Adrenal gland (tissue), 5 donors: ENCODE results near the gene EIF2A.

ENCODE experiments used
- CTCF ChIP-seq, 6 experiments: fragments of 450-650 bp in 4 of 6; fragments of 200-600 bp in 2 of 6; sonication (generic) in 1 of 6; IDR thresholded peaks; 1 replicate in 5 of 6; 2 replicates in 1 of 6; pipeline versions ENCODE4 v1.5.1 to v1.8.0; 2016 to 2021; ENCODE audit warnings: antibody characterized with exemption in 6 of 6, mild to moderate bottlenecking in 2 of 6, moderate library complexity in 1 of 6
- POLR2A ChIP-seq, 2 donors: fragments of 450-650 bp; IDR thresholded peaks; one replicate each; pipeline ENCODE4 v1.6.1; 2017; ENCODE audit warnings: antibody characterized with exemption in 2 of 2, mild to moderate bottlenecking in 2 of 2, moderate library complexity in 1 of 2
- donor health status: DM: no; HTN: no; CAD: no.

GRCh38 chr3:150603153-150603979 is 56.8 kb downstream of the EIF2A start, which contains the start of gene SELENOT:
- TF ChIP-seq CTCF (IDR thresholded peaks at IDR 0.05) (peak in 5 of 6 experiments; percentile 33 to 55 (median 41)), POLR2A (IDR thresholded peaks at IDR 0.05) (peak; percentile 96 to 99)
